Embryonic facial prominence (tissue), 1 donor: ENCODE results near the gene GLCE.
"Not testable (repeated sequence)": the region's sequence is repeated elsewhere in the genome, so short reads cannot be mapped to it uniquely, and the experiment has no call there.

Experiments used
- DNase-seq: peaks from one replicate; pipeline ENCODE4 v3.0.0-alpha.2; 2016; ENCODE audit errors: extremely low spot score

Gene GLCE

GRCh38 chr15:69135499-69135898 is 24.9 kb upstream of the GLCE start:
- DNase-seq, result no peak

- no peak for DNase-seq
These were observed 21.5 kb upstream of the GLCE start for GRCh38 chr15:69138963-69139362.

GRCh38 chr15:69140306-69140705 is 20.1 kb upstream of the GLCE start:
- DNase-seq, result no peak

GRCh38 chr15:69141286-69141701 is 19.1 kb upstream of the GLCE start:
- no peak for DNase-seq

GRCh38 chr15:69141833-69142232 is 18.6 kb upstream of the GLCE start:
- no peak for DNase-seq

GRCh38 chr15:69143756-69144436 is 16.5 kb upstream of the GLCE start:
- DNase-seq, result no peak

- DNase-seq, result no peak
These were observed 15.9 kb upstream of the GLCE start for GRCh38 chr15:69144530-69144929.

- DNase-seq, result no peak
These were observed 15.2 kb upstream of the GLCE start for GRCh38 chr15:69145149-69145693.

GRCh38 chr15:69145694-69146492 is 14.5 kb upstream of the GLCE start:
- no peak for DNase-seq

GRCh38 chr15:69146724-69147435 is 13.6 kb upstream of the GLCE start:
- DNase-seq, result no peak

- no peak for DNase-seq
These were observed 12.0 kb upstream of the GLCE start for GRCh38 chr15:69148465-69148864.

- no peak for DNase-seq
These were observed 11.3 kb upstream of the GLCE start for GRCh38 chr15:69149163-69149562.

GRCh38 chr15:69149803-69150202 is 10.6 kb upstream of the GLCE start:
- no peak for DNase-seq

- no peak for DNase-seq
These were observed 10.1 kb upstream of the GLCE start for GRCh38 chr15:69150336-69150735.

GRCh38 chr15:69150841-69151240 is 9.6 kb upstream of the GLCE start:
- DNase-seq, result no peak

GRCh38 chr15:69153046-69153445 is 7.4 kb upstream of the GLCE start:
- no peak for DNase-seq

GRCh38 chr15:69153587-69153986 is 6.8 kb upstream of the GLCE start:
- DNase-seq, result not testable (repeated sequence)

GRCh38 chr15:69154078-69154477 is 6.4 kb upstream of the GLCE start:
- no peak for DNase-seq

GRCh38 chr15:69154684-69155083 is 5.8 kb upstream of the GLCE start:
- DNase-seq, result no peak

- DNase-seq, result no peak
These were observed 3.6 kb upstream of the GLCE start for GRCh38 chr15:69156736-69157381.

- no peak for DNase-seq
These were observed 2.1 kb upstream of the GLCE start for GRCh38 chr15:69158201-69158842.
